HG03457 (cell line): ENCODE results near the gene MXRA5.
"Not testable (repeated sequence)": the region's sequence is repeated elsewhere in the genome, so short reads cannot be mapped to it uniquely, and the experiment has no call there.

Experiments
- ATAC-seq: cut with Tn5 transposase; IDR thresholded peaks from one replicate; pipeline ENCODE4 v1.9.1; 2021; ENCODE audit warnings: moderate number of reproducible peaks; ENCODE audit not compliant: unreplicated experiment

Gene MXRA5, protein sequence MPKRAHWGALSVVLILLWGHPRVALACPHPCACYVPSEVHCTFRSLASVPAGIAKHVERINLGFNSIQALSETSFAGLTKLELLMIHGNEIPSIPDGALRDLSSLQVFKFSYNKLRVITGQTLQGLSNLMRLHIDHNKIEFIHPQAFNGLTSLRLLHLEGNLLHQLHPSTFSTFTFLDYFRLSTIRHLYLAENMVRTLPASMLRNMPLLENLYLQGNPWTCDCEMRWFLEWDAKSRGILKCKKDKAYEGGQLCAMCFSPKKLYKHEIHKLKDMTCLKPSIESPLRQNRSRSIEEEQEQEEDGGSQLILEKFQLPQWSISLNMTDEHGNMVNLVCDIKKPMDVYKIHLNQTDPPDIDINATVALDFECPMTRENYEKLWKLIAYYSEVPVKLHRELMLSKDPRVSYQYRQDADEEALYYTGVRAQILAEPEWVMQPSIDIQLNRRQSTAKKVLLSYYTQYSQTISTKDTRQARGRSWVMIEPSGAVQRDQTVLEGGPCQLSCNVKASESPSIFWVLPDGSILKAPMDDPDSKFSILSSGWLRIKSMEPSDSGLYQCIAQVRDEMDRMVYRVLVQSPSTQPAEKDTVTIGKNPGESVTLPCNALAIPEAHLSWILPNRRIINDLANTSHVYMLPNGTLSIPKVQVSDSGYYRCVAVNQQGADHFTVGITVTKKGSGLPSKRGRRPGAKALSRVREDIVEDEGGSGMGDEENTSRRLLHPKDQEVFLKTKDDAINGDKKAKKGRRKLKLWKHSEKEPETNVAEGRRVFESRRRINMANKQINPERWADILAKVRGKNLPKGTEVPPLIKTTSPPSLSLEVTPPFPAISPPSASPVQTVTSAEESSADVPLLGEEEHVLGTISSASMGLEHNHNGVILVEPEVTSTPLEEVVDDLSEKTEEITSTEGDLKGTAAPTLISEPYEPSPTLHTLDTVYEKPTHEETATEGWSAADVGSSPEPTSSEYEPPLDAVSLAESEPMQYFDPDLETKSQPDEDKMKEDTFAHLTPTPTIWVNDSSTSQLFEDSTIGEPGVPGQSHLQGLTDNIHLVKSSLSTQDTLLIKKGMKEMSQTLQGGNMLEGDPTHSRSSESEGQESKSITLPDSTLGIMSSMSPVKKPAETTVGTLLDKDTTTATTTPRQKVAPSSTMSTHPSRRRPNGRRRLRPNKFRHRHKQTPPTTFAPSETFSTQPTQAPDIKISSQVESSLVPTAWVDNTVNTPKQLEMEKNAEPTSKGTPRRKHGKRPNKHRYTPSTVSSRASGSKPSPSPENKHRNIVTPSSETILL (N-terminal part only)

DNA sequence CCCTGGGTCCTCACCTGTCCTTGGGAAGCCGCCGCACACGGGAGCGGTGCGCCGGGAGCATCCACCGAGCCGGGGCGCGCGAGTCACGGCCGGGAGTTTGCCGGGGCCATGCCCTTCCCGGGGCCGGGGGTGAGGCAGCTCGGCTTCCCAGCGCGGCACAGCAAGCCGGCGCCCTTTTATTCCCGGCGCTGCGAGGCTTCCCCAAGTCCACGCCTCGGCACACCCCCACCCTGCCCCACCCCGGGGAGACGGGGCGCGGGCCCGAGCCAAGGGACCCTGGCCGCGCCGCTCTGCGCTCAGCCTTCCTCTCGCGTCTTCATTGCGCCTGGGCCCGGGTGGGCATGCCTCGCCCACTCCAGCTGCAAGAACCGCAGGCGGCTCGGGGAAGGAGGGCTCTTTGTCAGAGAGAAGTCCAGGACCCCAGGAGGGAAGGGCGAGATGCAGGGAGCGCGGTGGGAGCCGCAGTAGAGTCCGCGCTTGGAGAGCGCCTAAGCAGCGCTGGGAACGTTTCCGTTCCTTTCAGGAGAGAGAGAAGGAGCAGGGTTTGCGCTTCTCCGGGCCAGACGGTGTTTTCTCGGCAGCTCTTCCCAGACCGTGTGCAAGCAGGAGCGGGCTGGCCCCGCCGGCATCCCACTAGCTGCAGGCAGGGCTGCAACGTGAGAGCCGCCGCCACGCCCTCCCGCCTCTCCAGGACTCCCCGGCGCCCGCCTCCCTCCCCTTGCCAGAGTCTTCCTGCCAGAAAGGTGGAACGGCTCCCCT lies at the start of gene MXRA5:
MXRA5 (minus strand) TSS at position 152 of the 759 bp plus-strand sequence. CDS start 2,819 bp downstream, outside the sequence.
- no peak for ATAC-seq

DNA sequence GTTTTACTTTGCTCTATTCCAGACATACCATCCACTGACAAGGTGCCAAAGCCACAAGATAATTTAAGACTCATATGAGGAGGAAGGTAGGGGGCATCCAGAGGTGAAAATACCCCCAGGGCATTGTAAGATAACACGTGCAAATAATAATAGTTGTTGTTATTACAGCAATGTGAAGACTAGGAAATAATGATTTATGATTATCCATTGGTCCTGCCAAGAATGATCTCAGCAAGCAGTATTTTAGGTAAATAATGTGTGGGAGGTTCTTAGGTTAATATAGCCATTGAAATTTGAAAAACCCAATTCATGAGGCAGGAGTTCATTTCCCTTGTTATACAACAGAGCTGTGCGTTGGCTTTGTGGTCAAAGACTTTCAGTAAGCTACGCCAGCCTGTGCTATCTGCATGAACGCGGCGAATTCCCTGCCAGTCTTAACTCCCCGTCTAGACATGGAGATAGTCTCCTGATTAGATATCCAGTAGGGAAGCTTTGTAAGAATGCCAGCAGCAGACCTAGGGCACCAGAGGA lies 47.2 kb upstream of the MXRA5 start:
- no peak for ATAC-seq

GRCh38 chrX:3393178-3393577 lies 46.7 kb upstream of the MXRA5 start:
- no peak for ATAC-seq

- no peak for ATAC-seq
These were observed 42.0 kb upstream of the MXRA5 start for GRCh38 chrX:3388457-3388856.

- no peak for ATAC-seq
These were observed 37.9 kb upstream of the MXRA5 start for GRCh38 chrX:3384327-3384726.

DNA sequence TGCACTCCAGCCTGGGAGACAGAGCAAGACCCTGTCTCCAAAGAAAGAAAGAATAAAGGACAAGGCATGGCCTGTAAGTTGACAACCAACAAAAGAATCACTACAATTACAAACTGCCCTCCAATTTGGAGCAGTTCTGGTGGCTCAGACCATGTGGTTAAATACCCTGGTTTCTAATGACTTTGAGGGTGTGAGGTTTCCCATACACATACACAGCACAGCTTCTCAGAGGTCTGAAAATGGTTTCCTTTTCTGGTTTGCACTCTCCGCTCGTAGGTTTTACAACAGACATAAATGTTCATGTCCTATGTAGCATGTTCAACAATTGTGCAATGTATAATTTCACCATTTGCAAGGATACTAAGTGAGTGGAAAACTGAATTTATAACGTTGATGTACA lies 34.2 kb upstream of the MXRA5 start:
- no peak for ATAC-seq

DNA sequence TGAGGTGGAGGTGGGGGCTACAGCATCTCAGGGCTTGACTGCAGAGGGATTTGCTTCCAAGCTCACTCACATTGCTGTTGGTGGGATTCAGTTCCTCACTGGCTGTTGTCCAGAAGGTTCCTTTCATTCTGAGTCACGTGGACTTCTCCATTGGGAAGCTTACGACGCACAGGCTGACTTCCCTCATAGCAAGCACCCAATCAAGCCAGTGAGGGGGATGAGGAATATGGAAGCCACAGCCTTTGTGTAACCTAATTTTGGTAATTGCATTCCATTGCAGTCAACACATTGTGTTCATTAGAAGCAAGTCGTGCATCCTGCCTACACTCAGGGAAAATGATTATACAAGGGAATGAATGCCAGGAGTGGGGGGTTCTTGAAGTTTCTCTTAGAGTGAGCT lies 32.7 kb upstream of the MXRA5 start:
- ATAC-seq: no peak

DNA sequence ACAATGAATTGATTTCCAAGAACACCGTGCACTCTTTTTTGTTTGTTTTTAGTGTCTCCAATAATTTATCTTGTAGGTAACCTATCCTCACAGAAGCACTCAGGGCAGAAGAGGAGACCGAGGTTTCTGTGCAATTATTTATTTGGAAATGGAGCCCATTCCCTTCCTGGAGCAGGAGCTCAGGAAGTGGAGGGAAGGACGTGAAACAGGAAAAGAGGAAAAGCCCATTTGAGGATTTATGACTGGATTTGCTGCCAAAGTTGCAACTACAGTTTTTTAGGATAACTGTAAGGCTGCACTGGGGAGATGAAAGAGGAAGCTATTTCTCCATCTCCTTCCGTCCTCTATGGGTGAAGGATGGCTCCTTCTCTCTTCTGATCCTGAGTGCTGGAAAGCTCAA lies 31.7 kb upstream of the MXRA5 start:
- ATAC-seq: no peak

GRCh38 chrX:3377560-3377959 lies 31.1 kb upstream of the MXRA5 start:
- no peak for ATAC-seq

GRCh38 chrX:3375878-3376508 lies 29.5 kb upstream of the MXRA5 start:
- not testable (repeated sequence) for ATAC-seq

DNA sequence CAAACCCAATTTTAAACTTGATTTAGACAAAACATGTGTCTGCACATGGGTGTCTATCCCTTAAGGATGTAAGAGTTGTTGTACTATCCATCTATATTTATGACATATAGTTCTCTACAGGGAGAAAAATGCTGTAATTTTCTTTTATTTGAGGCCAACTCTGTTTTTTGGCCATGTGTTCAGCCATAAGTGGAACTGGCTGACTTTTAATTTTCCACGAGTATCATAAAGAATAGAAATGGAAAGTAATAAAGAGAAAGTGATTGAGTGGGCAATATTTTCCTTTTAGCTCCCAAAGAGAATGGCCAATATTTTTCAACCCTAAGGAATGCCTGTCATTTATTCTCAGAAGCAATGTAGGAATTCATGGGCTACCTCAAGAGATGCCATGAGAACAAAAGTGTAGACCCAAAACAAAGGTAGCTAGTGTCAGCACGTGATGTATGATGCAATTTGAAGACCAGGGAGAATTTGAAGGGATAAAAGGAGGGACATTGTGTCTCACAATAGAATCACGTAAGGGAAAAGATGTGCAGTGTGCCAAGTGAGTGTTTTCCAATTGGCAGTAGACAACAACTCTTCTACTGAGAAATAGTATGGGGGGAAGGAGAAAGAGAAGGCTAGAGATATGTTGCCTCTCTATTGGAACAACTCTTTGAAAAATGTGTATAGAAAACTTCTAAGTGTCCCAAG lies 27.8 kb upstream of the MXRA5 start:
- no peak for ATAC-seq

GRCh38 chrX:3371163-3371562 lies 24.7 kb upstream of the MXRA5 start:
- no peak for ATAC-seq

GRCh38 chrX:3370656-3371055 lies 24.2 kb upstream of the MXRA5 start:
- no peak for ATAC-seq

GRCh38 chrX:3362956-3363355 lies 16.5 kb upstream of the MXRA5 start:
- no peak for ATAC-seq

- ATAC-seq: no peak
These were observed 14.4 kb upstream of the MXRA5 start for GRCh38 chrX:3360881-3361280.

DNA sequence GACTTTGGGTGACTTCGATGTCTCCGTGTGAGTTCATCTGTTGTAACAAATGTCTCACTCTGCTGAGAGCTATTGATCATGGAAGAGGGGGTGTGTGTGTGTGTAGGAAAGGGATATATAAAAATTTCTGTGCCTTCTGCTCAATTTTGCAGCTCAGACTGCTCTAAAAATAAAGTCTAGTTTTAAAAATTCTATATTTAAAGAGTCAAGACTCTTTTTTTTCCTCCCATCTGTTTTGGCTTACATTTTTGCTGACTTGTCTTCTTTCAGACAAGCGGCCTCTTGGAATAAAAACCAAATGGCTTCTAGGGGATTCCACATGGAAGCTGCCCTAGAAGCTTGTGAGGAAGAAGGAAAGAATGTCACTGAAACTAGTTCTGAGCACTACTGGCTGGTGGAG lies 6.3 kb upstream of the MXRA5 start:
- not testable (repeated sequence) for ATAC-seq

DNA sequence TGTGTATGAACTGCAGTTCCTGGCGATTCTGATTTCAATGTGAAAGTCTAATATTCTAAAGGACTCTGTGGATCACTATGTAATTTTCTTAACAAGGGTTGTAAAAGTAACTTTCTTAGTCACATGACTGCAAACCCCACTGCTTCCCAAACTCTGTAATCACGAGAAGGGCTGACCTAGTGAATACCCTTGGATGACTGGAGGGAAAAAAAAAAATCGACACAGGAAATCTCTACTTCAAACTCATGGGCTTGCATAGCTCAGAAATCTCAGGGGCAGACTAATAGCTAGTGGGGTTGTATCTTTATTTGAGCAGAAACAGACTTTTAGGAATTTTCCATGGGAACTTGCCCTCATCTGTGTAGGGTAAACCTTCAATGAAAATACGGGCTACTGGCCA lies 4.8 kb upstream of the MXRA5 start:
- no peak for ATAC-seq

GRCh38 chrX:3348191-3348590 lies 1.7 kb upstream of the MXRA5 start:
- no peak for ATAC-seq
